ENCODE results near the gene RNF4. TPM values are rescaled to one million over a fixed set of nuclear protein-coding genes. Genes with fewer than 3 reads are reported as not detected.
"Not testable (repeated sequence)": the region's sequence is repeated elsewhere in the genome, so short reads cannot be mapped to it uniquely, and the experiment has no call there.

Gene RNF4
- polyA plus RNA-seq, 4 donors: 18.6 to 39.7 (median 26.8) TPM

- Histone ChIP-seq H3K36me3 (ENCODE audit: control insufficient read depth in 3 of 3, insufficient read depth in 2 of 3, low read depth in 1 of 3, low read length in 3 of 3) (peaks cover 4 to 71% (median 20%) of the 10 kb centered on the region in 3 donors), H3K9me3 (ENCODE audit: control insufficient read depth in 2 of 2, insufficient read depth in 1 of 2, low read depth in 1 of 2, low read length in 1 of 2) (no peaks in the 10 kb centered on the region), H3K27ac (ENCODE audit: low read depth in 1 of 3, low read length in 2 of 3) (no peak overlapping the region), H3K27me3 (ENCODE audit: control insufficient read depth in 3 of 3, insufficient read depth in 3 of 3, low read length in 3 of 3) (no peaks in the 10 kb centered on the region), H3K4me1 (ENCODE audit: control insufficient read depth in 3 of 3, insufficient read depth in 2 of 3, low read depth in 1 of 3, low read length in 2 of 3) (no peaks in the 10 kb centered on the region), H3K4me3 (ENCODE audit: low read depth in 1 of 3, low read length in 3 of 3) (no peak overlapping the region)
- no peak for DNase-seq
- no peak for FAIRE-seq
- 91 to 93% (median 91%) methylated on average over 15 of the region's 15 CpGs for WGBS, 3 donors
These were observed 43.7 kb downstream of the RNF4 start for GRCh38 chr4:2512396-2513135.

- H3K4me1 ChIP-seq (ENCODE audit: control insufficient read depth in 3 of 3, insufficient read depth in 2 of 3, low read depth in 1 of 3, low read length in 2 of 3); FAIRE-seq; H3K27me3 ChIP-seq (ENCODE audit: control insufficient read depth in 3 of 3, insufficient read depth in 3 of 3, low read length in 3 of 3); DNase-seq; H3K4me3 ChIP-seq (ENCODE audit: low read depth in 1 of 3, low read length in 3 of 3); H3K27ac ChIP-seq (ENCODE audit: low read depth in 1 of 3, low read length in 2 of 3); H3K9me3 ChIP-seq (ENCODE audit: control insufficient read depth in 2 of 2, insufficient read depth in 1 of 2, low read depth in 1 of 2, low read length in 1 of 2): not testable (repeated sequence)
- WGBS, 3 donors: 77 to 91% (median 86%) methylated on average over 9 of the region's 9 CpGs
- peaks cover 4 to 62% (median 19%) of the 10 kb centered on the region in 3 donors for H3K36me3 ChIP-seq (ENCODE audit: control insufficient read depth in 3 of 3, insufficient read depth in 2 of 3, low read depth in 1 of 3, low read length in 3 of 3)
These were observed 45.3 kb downstream of the RNF4 start for GRCh38 chr4:2514193-2514592.

GRCh38 chr4:2514944-2515343 is 46.0 kb downstream of the RNF4 start:
- DNase-seq; H3K4me1 ChIP-seq (ENCODE audit: control insufficient read depth in 3 of 3, insufficient read depth in 2 of 3, low read depth in 1 of 3, low read length in 2 of 3); H3K27me3 ChIP-seq (ENCODE audit: control insufficient read depth in 3 of 3, insufficient read depth in 3 of 3, low read length in 3 of 3); FAIRE-seq; H3K27ac ChIP-seq (ENCODE audit: low read depth in 1 of 3, low read length in 2 of 3); H3K9me3 ChIP-seq (ENCODE audit: control insufficient read depth in 2 of 2, insufficient read depth in 1 of 2, low read depth in 1 of 2, low read length in 1 of 2); H3K4me3 ChIP-seq (ENCODE audit: low read depth in 1 of 3, low read length in 3 of 3): not testable (repeated sequence)
- 78 to 87% (median 82%) methylated on average over 11 of the region's 11 CpGs for WGBS, 3 donors
- H3K36me3 ChIP-seq (ENCODE audit: control insufficient read depth in 3 of 3, insufficient read depth in 2 of 3, low read depth in 1 of 3, low read length in 3 of 3): peaks cover 4 to 55% (median 19%) of the 10 kb centered on the region in 3 donors

- no peaks in the 10 kb centered on the region for H3K4me1 ChIP-seq (ENCODE audit: control insufficient read depth in 3 of 3, insufficient read depth in 2 of 3, low read depth in 1 of 3, low read length in 2 of 3)
- H3K36me3 ChIP-seq (ENCODE audit: control insufficient read depth in 3 of 3, insufficient read depth in 2 of 3, low read depth in 1 of 3, low read length in 3 of 3): peaks cover 4 to 47% (median 19%) of the 10 kb centered on the region in 3 donors
- no peaks in the 10 kb centered on the region for H3K9me3 ChIP-seq (ENCODE audit: control insufficient read depth in 2 of 2, insufficient read depth in 1 of 2, low read depth in 1 of 2, low read length in 1 of 2)
- H3K27ac ChIP-seq (ENCODE audit: low read depth in 1 of 3, low read length in 2 of 3): peak overlapping the region in 1 of 3 donors; percentile 21
- DNase-seq: peak in 1 of 2 donors; percentile 51
- WGBS, 3 donors: 18 to 55% (median 51%) methylated on average over 4 of the region's 4 CpGs
- no peaks in the 10 kb centered on the region for H3K27me3 ChIP-seq (ENCODE audit: control insufficient read depth in 3 of 3, insufficient read depth in 3 of 3, low read length in 3 of 3)
- no peak for FAIRE-seq
- no peak overlapping the region for H3K4me3 ChIP-seq (ENCODE audit: low read depth in 1 of 3, low read length in 3 of 3)
These were observed 47.1 kb downstream of the RNF4 start for GRCh38 chr4:2515830-2516550.

- no peaks in the 10 kb centered on the region for H3K4me1 ChIP-seq (ENCODE audit: control insufficient read depth in 3 of 3, insufficient read depth in 2 of 3, low read depth in 1 of 3, low read length in 2 of 3)
- FAIRE-seq (no peak), DNase-seq (no peak)
- H3K27me3 ChIP-seq (ENCODE audit: control insufficient read depth in 3 of 3, insufficient read depth in 3 of 3, low read length in 3 of 3): no peaks in the 10 kb centered on the region
- no peak overlapping the region for H3K4me3 ChIP-seq (ENCODE audit: low read depth in 1 of 3, low read length in 3 of 3)
- H3K36me3 ChIP-seq (ENCODE audit: control insufficient read depth in 3 of 3, insufficient read depth in 2 of 3, low read depth in 1 of 3, low read length in 3 of 3): peaks cover 4 to 44% (median 18%) of the 10 kb centered on the region in 3 donors
- no peaks in the 10 kb centered on the region for H3K9me3 ChIP-seq (ENCODE audit: control insufficient read depth in 2 of 2, insufficient read depth in 1 of 2, low read depth in 1 of 2, low read length in 1 of 2)
- no peak overlapping the region for H3K27ac ChIP-seq (ENCODE audit: low read depth in 1 of 3, low read length in 2 of 3)
- 94 to 97% (median 95%) methylated on average over 2 of the region's 2 CpGs for WGBS, 3 donors
These were observed 47.7 kb downstream of the RNF4 start for GRCh38 chr4:2516635-2517034.

- Histone ChIP-seq H3K27ac (ENCODE audit: low read depth in 1 of 3, low read length in 2 of 3) (no peak overlapping the region), H3K4me3 (ENCODE audit: low read depth in 1 of 3, low read length in 3 of 3) (no peak overlapping the region), H3K4me1 (ENCODE audit: control insufficient read depth in 3 of 3, insufficient read depth in 2 of 3, low read depth in 1 of 3, low read length in 2 of 3) (no peaks in the 10 kb centered on the region), H3K27me3 (ENCODE audit: control insufficient read depth in 3 of 3, insufficient read depth in 3 of 3, low read length in 3 of 3) (no peaks in the 10 kb centered on the region), H3K9me3 (ENCODE audit: control insufficient read depth in 2 of 2, insufficient read depth in 1 of 2, low read depth in 1 of 2, low read length in 1 of 2) (no peaks in the 10 kb centered on the region), H3K36me3 (ENCODE audit: control insufficient read depth in 3 of 3, insufficient read depth in 2 of 3, low read depth in 1 of 3, low read length in 3 of 3) (no peaks in the 10 kb centered on the region)
- no peak for DNase-seq
- FAIRE-seq: no peak
- WGBS, 3 donors: 91 to 96% (median 93%) methylated on average over 9 of the region's 9 CpGs
These were observed 57.7 kb downstream of the RNF4 start for GRCh38 chr4:2526559-2526958.

- DNase-seq (no peak), FAIRE-seq (no peak)
- Histone ChIP-seq H3K4me1 (ENCODE audit: control insufficient read depth in 3 of 3, insufficient read depth in 2 of 3, low read depth in 1 of 3, low read length in 2 of 3) (peaks cover 0 to 11% (median 0%) of the 10 kb centered on the region in 3 donors), H3K27me3 (ENCODE audit: control insufficient read depth in 3 of 3, insufficient read depth in 3 of 3, low read length in 3 of 3) (no peaks in the 10 kb centered on the region), H3K9me3 (ENCODE audit: control insufficient read depth in 2 of 2, insufficient read depth in 1 of 2, low read depth in 1 of 2, low read length in 1 of 2) (no peaks in the 10 kb centered on the region), H3K36me3 (ENCODE audit: control insufficient read depth in 3 of 3, insufficient read depth in 2 of 3, low read depth in 1 of 3, low read length in 3 of 3) (peaks cover 0 to 9% (median 0%) of the 10 kb centered on the region in 3 donors), H3K4me3 (ENCODE audit: low read depth in 1 of 3, low read length in 3 of 3) (peak overlapping the region; percentile 53 to 87 (median 84)), H3K27ac (ENCODE audit: low read depth in 1 of 3, low read length in 2 of 3) (peak overlapping the region in 2 of 3 donors; percentile 91 to 96)
- WGBS, 3 donors: 61 to 65% (median 65%) methylated on average over 5 of the region's 5 CpGs
These were observed 66.0 kb downstream of the RNF4 start for GRCh38 chr4:2534904-2535375.

- FAIRE-seq: no peak
- Histone ChIP-seq H3K4me3 (ENCODE audit: low read depth in 1 of 3, low read length in 3 of 3) (peak overlapping the region; percentile 53 to 87 (median 84)), H3K4me1 (ENCODE audit: control insufficient read depth in 3 of 3, insufficient read depth in 2 of 3, low read depth in 1 of 3, low read length in 2 of 3) (peaks cover 0 to 11% (median 0%) of the 10 kb centered on the region in 3 donors), H3K36me3 (ENCODE audit: control insufficient read depth in 3 of 3, insufficient read depth in 2 of 3, low read depth in 1 of 3, low read length in 3 of 3) (peaks cover 0 to 9% (median 0%) of the 10 kb centered on the region in 3 donors), H3K9me3 (ENCODE audit: control insufficient read depth in 2 of 2, insufficient read depth in 1 of 2, low read depth in 1 of 2, low read length in 1 of 2) (no peaks in the 10 kb centered on the region), H3K27ac (ENCODE audit: low read depth in 1 of 3, low read length in 2 of 3) (peak overlapping the region; percentile 70 to 96 (median 91)), H3K27me3 (ENCODE audit: control insufficient read depth in 3 of 3, insufficient read depth in 3 of 3, low read length in 3 of 3) (no peaks in the 10 kb centered on the region)
- peak in 1 of 2 donors; percentile 27 for DNase-seq
- 2 to 4% (median 3%) methylated on average over 37 to 77 of the region's 77 CpGs for WGBS, 3 donors
These were observed 66.7 kb downstream of the RNF4 start for GRCh38 chr4:2535376-2536192.

All from small intestine (tissue), 7 donors.